H9 (cell line): ENCODE data around the gene ALKBH5. TPM values are rescaled to one million over a fixed set of nuclear protein-coding genes. Genes with fewer than 3 reads are reported as not detected.

ENCODE experiments used
- DNase-seq: peaks from one replicate; pipeline ENCODE4 v3.0.0-alpha.2; 2017
- H2AFZ ChIP-seq: one replicate; pipeline ENCODE4 v1.6.1; 2013; ENCODE audit warnings: mild to moderate bottlenecking, low read length, control low read depth, moderate library complexity
- H2AK5ac ChIP-seq: 2 replicates; pipeline ENCODE4 v1.6.1; 2013; ENCODE audit warnings: low read length, control low read depth, mixed read lengths; ENCODE audit not compliant: insufficient read length
- H2BK120ac ChIP-seq: one replicate; pipeline ENCODE4 v1.6.1; 2013; ENCODE audit warnings: low read depth, mild to moderate bottlenecking, low read length, control low read depth, inconsistent platforms; ENCODE audit not compliant: poor library complexity, severe bottlenecking
- H2BK12ac ChIP-seq: 2 replicates; pipeline ENCODE4 v1.6.1; 2013; ENCODE audit warnings: low read length, control low read depth, mixed read lengths, low read depth; ENCODE audit not compliant: insufficient read length
- H2BK15ac ChIP-seq: 2 replicates; pipeline ENCODE4 v1.6.1; 2013; ENCODE audit warnings: low read depth, low read length, control low read depth
- H2BK20ac ChIP-seq: one replicate; pipeline ENCODE4 v1.6.1; 2013; ENCODE audit warnings: low read depth, mild to moderate bottlenecking, low read length, control low read depth, inconsistent platforms; ENCODE audit not compliant: poor library complexity, severe bottlenecking
- H2BK5ac ChIP-seq: 2 replicates; pipeline ENCODE4 v1.6.1; 2013; ENCODE audit warnings: low read length, control low read depth, mixed read lengths; ENCODE audit not compliant: insufficient read length
- H3K14ac ChIP-seq: 2 replicates; pipeline ENCODE4 v1.6.1; 2013; ENCODE audit warnings: low read length, control low read depth; ENCODE audit not compliant: insufficient read depth
- H3K18ac ChIP-seq: 2 replicates; pipeline ENCODE4 v1.6.1; 2013; ENCODE audit warnings: low read depth, mild to moderate bottlenecking, mixed read lengths, low read length, control low read depth; ENCODE audit not compliant: insufficient read length
- H3K23ac ChIP-seq: 2 replicates; pipeline ENCODE4 v1.6.1; 2013; ENCODE audit warnings: low read length, control low read depth, mixed read lengths, low read depth; ENCODE audit not compliant: insufficient read length
- H3K23me2 ChIP-seq: 2 replicates; pipeline ENCODE4 v1.6.1; 2013; ENCODE audit warnings: low read depth, mild to moderate bottlenecking, mixed read lengths, low read length, control low read depth; ENCODE audit not compliant: insufficient read length, poor library complexity, severe bottlenecking
- H3K27ac ChIP-seq: 2 replicates; pipeline ENCODE4 v1.5.1; 2013; ENCODE audit warnings: low read length, control low read depth, mixed read lengths, low read depth; ENCODE audit not compliant: insufficient read length
- H3K27me3 ChIP-seq: 2 replicates; pipeline ENCODE4 v1.6.1; 2013; ENCODE audit warnings: low read length, control low read depth, inconsistent platforms; ENCODE audit not compliant: insufficient read depth
- H3K4ac ChIP-seq: 2 replicates; pipeline ENCODE4 v1.6.1; 2013; ENCODE audit warnings: low read depth, mild to moderate bottlenecking, control low read depth, inconsistent platforms, low read length, moderate library complexity
- H3K4me1 ChIP-seq: 2 replicates; pipeline ENCODE4 v1.6.1; 2013; ENCODE audit warnings: low read length, control low read depth, inconsistent platforms; ENCODE audit not compliant: insufficient read depth
- H3K4me2 ChIP-seq: 2 replicates; pipeline ENCODE4 v1.6.1; 2013; ENCODE audit warnings: low read length, control low read depth, mixed read lengths; ENCODE audit not compliant: insufficient read length, insufficient read depth
- H3K56ac ChIP-seq: 2 replicates; pipeline ENCODE4 v1.6.1; 2013; ENCODE audit warnings: low read depth, mild to moderate bottlenecking, mixed read lengths, low read length, control low read depth; ENCODE audit not compliant: insufficient read length
- H3K79me1 ChIP-seq: 2 replicates; pipeline ENCODE4 v1.6.1; 2013; ENCODE audit warnings: low read depth, mild to moderate bottlenecking, moderate library complexity, low read length, control low read depth, inconsistent platforms; ENCODE audit not compliant: insufficient read depth, poor library complexity, severe bottlenecking
- H3K79me2 ChIP-seq: 2 replicates; pipeline ENCODE4 v1.6.1; 2013; ENCODE audit warnings: low read length, control low read depth, inconsistent platforms; ENCODE audit not compliant: insufficient read depth
- H3K9ac ChIP-seq: 2 replicates; pipeline ENCODE4 v1.6.1; 2013; ENCODE audit warnings: low read length, control low read depth, mixed read lengths; ENCODE audit not compliant: insufficient read length; ENCODE audit errors: extremely low read depth
- H3K9me3 ChIP-seq: one replicate; pipeline ENCODE4 v1.6.1; 2013; ENCODE audit warnings: low read depth, low read length, inconsistent platforms; ENCODE audit not compliant: control insufficient read depth
- H3T11ph ChIP-seq: one replicate; pipeline ENCODE4 v1.6.1; 2013; ENCODE audit warnings: mild to moderate bottlenecking, low read length, control low read depth, inconsistent platforms
- H4K20me1 ChIP-seq: one replicate; pipeline ENCODE4 v1.6.1; 2013; ENCODE audit not compliant: control insufficient read depth, insufficient read length, insufficient read depth
- H4K5ac ChIP-seq: 2 replicates; pipeline ENCODE4 v1.6.1; 2013; ENCODE audit warnings: low read depth, mild to moderate bottlenecking, mixed read lengths, low read length, control low read depth; ENCODE audit not compliant: insufficient read length
- H4K8ac ChIP-seq: replicated peaks from 2 replicates; pipeline ENCODE4 v1.6.1; 2013; ENCODE audit warnings: low read length, control low read depth, mixed read lengths, low read depth; ENCODE audit not compliant: insufficient read length
- H4K91ac ChIP-seq: 2 replicates; pipeline ENCODE4 v1.6.1; 2013; ENCODE audit warnings: low read depth, mild to moderate bottlenecking, moderate library complexity, mixed read lengths, low read length, control low read depth; ENCODE audit not compliant: insufficient read length
- H3K27ac Mint-ChIP-seq, 3 experiments: 2 replicates in 2 of 3; 3 replicates in 1 of 3; pipeline ENCODE4 v1.8.0; 2020 to 2021; ENCODE audit warnings: mixed read lengths in 3 of 3, mild to moderate bottlenecking in 1 of 3, moderate library complexity in 1 of 3
- H3K27me3 Mint-ChIP-seq: 2 replicates; pipeline ENCODE4 v1.8.0; 2021; ENCODE audit warnings: low read depth, mild to moderate bottlenecking, moderate library complexity, mixed read lengths
- H3K36me3 Mint-ChIP-seq, 3 experiments: 2 replicates in 2 of 3; 3 replicates in 1 of 3; pipeline ENCODE4 v1.8.0; 2020 to 2021; ENCODE audit warnings: low read depth in 3 of 3, mixed read lengths in 3 of 3; ENCODE audit not compliant: insufficient read depth in 1 of 3
- H3K4me1 Mint-ChIP-seq, 2 experiments: 2 replicates each; pipeline ENCODE4 v1.8.0; 2020; ENCODE audit warnings: mixed read lengths in 2 of 2
- H3K4me3 Mint-ChIP-seq, 2 experiments: 2 replicates in 1 of 2; 3 replicates in 1 of 2; pipeline ENCODE4 v1.8.0; 2020 to 2021; ENCODE audit warnings: mild to moderate bottlenecking in 2 of 2, mixed read lengths in 2 of 2, moderate library complexity in 1 of 2
- H3K9me3 Mint-ChIP-seq, 2 experiments: 2 replicates in 1 of 2; 3 replicates in 1 of 2; pipeline ENCODE4 v1.8.0; 2020; ENCODE audit warnings: mild to moderate bottlenecking in 2 of 2, mixed read lengths in 2 of 2, moderate library complexity in 1 of 2
- CTCF ChIP-seq: fragments of 200-600 bp; sonication (generic); conservative IDR thresholded peaks from 3 replicates; pipeline ENCODE4 v1.8.0; 2021; ENCODE audit warnings: antibody characterized with exemption, mild to moderate bottlenecking
- WGBS: extraction: QIAGEN DNeasy Blood & Tissue Kit; methylation state at CpG from one replicate; pipeline ENCODE4 v1.1.7; 2013; ENCODE audit warnings: missing lambda C conversion rate, low lambda C conversion rate, mixed read lengths; ENCODE audit not compliant: insufficient read length; ENCODE audit errors: extremely low coverage; 5-methylcytosine and 5-hydroxymethylcytosine counted together
- total RNA-seq: library from RNA; stranded (reverse); gene quantifications from 2 replicates; pipeline ENCODE4 v1.2.1, GENCODE V29; 2021

The ALKBH5 gene
- total RNA-seq, 1 experiment from 2014 or later = 89.8 TPM

- Mint-ChIP-seq H3K9me3 (no peaks in the 10 kb centered on the region), H3K27me3 (peaks cover 13% of the 10 kb centered on the region), H3K4me3 (no peak overlapping the region), H3K4me1 (peaks cover 15 to 26% of the 10 kb centered on the region in 2 experiments), H3K27ac (no peak overlapping the region), H3K36me3 (no peaks in the 10 kb centered on the region)
- Histone ChIP-seq H4K20me1 (no peaks in the 10 kb centered on the region), H3K9me3 (no peaks in the 10 kb centered on the region), H3K9ac (no peak overlapping the region), H3K18ac (no peak overlapping the region), H4K91ac (no peak overlapping the region), H2AK5ac (no peak overlapping the region), H2BK120ac (no peak overlapping the region), H4K8ac (no peak overlapping the region), H4K5ac (no peak overlapping the region), H2BK15ac (no peak overlapping the region), H3K4ac (no peak overlapping the region), H3K4me1 (peaks cover 3% of the 10 kb centered on the region; the same call in 1 of the 2 replicates), H3K79me1 (no peaks in the 10 kb centered on the region), H3K23ac (no peak overlapping the region), H3K27me3 (no peaks in the 10 kb centered on the region), H3K14ac (no peak overlapping the region), H2BK20ac (no peak overlapping the region), H2BK12ac (no peak overlapping the region), H3K4me2 (no peak overlapping the region), H2BK5ac (no peak overlapping the region), H3T11ph (no peak overlapping the region), H2AFZ (no peak overlapping the region), H3K79me2 (no peaks in the 10 kb centered on the region), H3K27ac (no peak overlapping the region), H3K56ac (no peak overlapping the region), H3K23me2 (no peaks in the 10 kb centered on the region)
- WGBS = no CpG with 5 or more reads among the region's 3 CpGs
- no peak for DNase-seq
- TF ChIP-seq CTCF = no peak
These were observed 43.0 kb upstream of the ALKBH5 start for GRCh38 chr17:18140648-18141047.
